SK-N-MC (cell line): ENCODE data around the gene ACYP1.

Experiments
- EZH2 ChIP-seq: fragments of 200-600 bp; sonication (generic); IDR thresholded peaks from one replicate; pipeline ENCODE4 v1.6.1; 2017; ENCODE audit warnings: antibody characterized with exemption
- POLR2AphosphoS5 ChIP-seq: IDR thresholded peaks from 2 replicates; pipeline ENCODE4 v1.6.1; 2012; ENCODE audit warnings: mild to moderate bottlenecking, low read depth, low read length, borderline replicate concordance

DNA sequence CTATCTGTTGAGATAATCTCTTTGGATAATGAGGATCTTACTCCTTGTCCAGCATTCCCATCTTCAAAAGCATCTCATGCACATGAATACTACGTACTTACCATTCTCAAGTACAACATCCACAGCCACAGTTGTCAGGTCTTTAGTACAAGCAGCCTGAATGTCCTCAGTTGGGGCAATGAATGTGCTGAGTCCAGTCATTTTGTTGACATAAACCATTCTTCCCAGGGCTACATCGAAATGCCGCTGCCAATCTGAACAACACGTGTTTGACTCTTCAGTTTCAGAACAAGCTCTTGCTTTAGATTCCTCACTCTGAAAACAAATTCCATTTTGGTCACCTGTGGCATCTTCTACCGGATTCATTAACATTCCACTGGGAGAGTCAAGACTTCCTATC, 17.5 kb downstream of the ACYP1 start:
- TF ChIP-seq EZH2, result no peak
- no peak for TF ChIP-seq POLR2AphosphoS5
